Epithelial cell of proximal tubule (primary cell): ENCODE results near the gene GALNT2. TPM values are rescaled to one million over a fixed set of nuclear protein-coding genes. Genes with fewer than 3 reads are reported as not detected.

Experiments used
- DNase-seq: peaks from one replicate; pipeline ENCODE4 v3.0.0-alpha.2; 2011; ENCODE audit warnings: low read depth
- H3K4me3 ChIP-seq: 2 replicates; pipeline ENCODE4 v1.5.1; 2011; ENCODE audit warnings: low read depth, mild to moderate bottlenecking, low read length
- total RNA-seq: library from RNA; depleted of rRNA; stranded (reverse); fragments of >200 nt; gene quantifications from 2 replicates; pipeline ENCODE4 v1.2.3, GENCODE V29; 2015
- TF ChIP-seq, protein P1 (sequence below): conservative IDR thresholded peaks from 2 replicates; pipeline ENCODE4 v1.5.1; 2012; ENCODE audit warnings: low read depth, mild to moderate bottlenecking, low read length

The GALNT2 gene
- total RNA-seq, 1 donor from 2014 or later, result 52.1 TPM

DNA sequence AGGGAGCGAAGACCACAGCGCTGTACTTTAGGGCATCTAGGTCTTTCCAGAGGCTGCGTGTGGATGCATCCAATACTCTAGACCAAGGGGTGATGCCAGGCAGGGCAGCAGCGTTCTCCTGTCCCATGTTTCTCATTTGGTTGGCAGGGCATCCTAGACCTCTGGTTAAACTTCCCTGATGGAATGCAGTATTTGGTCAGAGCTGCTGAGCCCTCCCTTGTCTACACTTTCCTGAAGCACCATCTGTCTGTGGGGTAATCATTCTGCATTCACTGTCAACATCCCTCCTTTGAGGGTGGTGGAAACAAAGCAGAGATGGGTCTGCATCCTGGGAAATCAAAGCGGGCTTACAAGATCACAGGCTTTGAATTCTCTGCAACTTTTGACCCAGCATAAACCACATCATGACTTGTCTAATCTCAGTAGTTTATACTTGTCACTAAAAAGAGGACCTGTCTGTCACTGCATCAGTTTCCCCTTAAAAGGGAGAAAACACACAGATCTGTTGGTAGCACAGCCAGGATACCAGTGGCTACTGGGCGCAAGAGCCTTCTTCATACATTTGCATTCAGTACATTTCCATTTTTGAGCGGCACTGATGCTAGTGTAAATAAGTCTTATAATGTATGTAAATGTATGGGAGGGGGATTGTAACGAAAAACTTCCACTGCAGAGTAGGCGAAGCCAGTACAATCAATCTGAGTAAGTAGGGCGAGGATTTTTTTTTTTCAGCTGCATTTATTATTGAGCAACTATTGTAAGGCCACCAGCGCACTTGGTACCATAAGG, 106.3 kb downstream of the GALNT2 start:
- TF ChIP-seq, protein P1, sequence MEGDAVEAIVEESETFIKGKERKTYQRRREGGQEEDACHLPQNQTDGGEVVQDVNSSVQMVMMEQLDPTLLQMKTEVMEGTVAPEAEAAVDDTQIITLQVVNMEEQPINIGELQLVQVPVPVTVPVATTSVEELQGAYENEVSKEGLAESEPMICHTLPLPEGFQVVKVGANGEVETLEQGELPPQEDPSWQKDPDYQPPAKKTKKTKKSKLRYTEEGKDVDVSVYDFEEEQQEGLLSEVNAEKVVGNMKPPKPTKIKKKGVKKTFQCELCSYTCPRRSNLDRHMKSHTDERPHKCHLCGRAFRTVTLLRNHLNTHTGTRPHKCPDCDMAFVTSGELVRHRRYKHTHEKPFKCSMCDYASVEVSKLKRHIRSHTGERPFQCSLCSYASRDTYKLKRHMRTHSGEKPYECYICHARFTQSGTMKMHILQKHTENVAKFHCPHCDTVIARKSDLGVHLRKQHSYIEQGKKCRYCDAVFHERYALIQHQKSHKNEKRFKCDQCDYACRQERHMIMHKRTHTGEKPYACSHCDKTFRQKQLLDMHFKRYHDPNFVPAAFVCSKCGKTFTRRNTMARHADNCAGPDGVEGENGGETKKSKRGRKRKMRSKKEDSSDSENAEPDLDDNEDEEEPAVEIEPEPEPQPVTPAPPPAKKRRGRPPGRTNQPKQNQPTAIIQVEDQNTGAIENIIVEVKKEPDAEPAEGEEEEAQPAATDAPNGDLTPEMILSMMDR, result no peak
- DNase-seq, result no peak
- no peak overlapping the region for H3K4me3 ChIP-seq

- no peak overlapping the region for H3K4me3 ChIP-seq
- no peak for DNase-seq
- TF ChIP-seq, protein P1, result no peak
These were observed 107.0 kb downstream of the GALNT2 start for GRCh38 chr1:230174041-230174440.

GRCh38 chr1:230174471-230175162, 107.6 kb downstream of the GALNT2 start:
- no peak for DNase-seq
- TF ChIP-seq, protein P1, result no peak
- H3K4me3 ChIP-seq, result no peak overlapping the region

DNA sequence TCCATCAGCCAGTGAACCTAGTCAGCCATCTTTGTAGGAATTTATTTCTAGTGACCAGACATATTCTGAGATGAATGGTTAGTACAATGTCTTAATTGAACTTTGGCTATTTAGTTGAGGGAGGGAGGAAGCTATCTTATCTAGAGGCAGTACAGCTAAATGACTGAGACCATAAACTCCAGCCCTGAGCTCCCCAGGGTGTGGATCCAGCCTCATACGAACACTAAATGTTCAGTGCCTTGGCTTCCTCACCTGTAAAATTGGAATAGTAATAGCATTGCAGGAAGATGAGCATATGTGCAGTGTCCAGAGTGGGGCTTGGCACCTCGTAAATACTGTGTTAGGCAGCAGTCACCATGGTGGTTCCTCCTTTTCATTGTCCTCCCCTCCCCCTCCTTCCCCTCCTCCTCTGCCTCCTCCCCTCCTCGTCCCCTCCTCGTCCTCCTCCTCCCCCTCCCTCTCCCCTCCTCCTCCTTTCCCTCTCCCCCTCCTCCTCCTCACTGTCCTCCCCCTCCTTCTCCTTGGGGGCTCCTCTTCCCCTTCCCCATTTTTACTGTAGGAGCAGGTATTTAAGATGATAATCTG, 108.2 kb downstream of the GALNT2 start:
- DNase-seq, result no peak
- TF ChIP-seq, protein P1, result no peak
- H3K4me3 ChIP-seq, result no peak overlapping the region

- TF ChIP-seq, protein P1, result no peak
- no peak for DNase-seq
- H3K4me3 ChIP-seq, result no peak overlapping the region
These were observed 108.8 kb downstream of the GALNT2 start for GRCh38 chr1:230175839-230176238.

DNA sequence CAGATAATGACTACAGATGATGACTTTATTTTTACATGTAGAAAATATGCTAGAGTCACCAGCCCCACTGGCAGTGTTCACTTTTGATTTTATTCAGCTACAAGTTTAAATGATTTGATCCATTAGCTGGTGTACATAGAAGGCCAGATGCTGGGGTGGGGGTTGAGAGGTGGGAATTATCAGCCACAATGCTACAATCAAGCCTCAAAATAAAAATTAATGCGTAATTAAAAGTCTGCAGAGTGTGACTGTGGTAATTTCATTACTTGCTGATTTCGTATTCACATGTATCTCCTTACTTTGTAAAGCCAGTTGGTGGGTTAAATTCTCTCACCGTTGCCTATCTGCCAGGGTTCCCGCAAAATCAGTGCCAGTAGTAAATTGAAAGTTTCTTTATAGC, 109.3 kb downstream of the GALNT2 start:
- no peak overlapping the region for H3K4me3 ChIP-seq
- TF ChIP-seq, protein P1, result no peak

More for the DNA sequence above, 109.3 kb downstream of the GALNT2 start:
- no peak for DNase-seq
